H1 (cell line): ENCODE measurements around the gene ANKS1B. TPM values are rescaled to one million over a fixed set of nuclear protein-coding genes. Genes with fewer than 3 reads are reported as not detected.

Experiments used
- CTCF ChIA-PET: fragments of 300-600 bp; sonication (Branson Sonifier 250); formaldehyde crosslinking; loops from one replicate; lab custom pipeline; 2021; ENCODE audit not compliant: partially characterized antibody; lab: Charles Lee
- POLR2A ChIA-PET: fragments of 300-600 bp; sonication (Branson Sonifier 250); formaldehyde crosslinking; loops from one replicate; lab custom pipeline; 2021; ENCODE audit warnings: inconsistent platforms; ENCODE audit not compliant: partially characterized antibody; lab: Charles Lee
- DNase-seq, 2 experiments: peaks; one replicate each; pipeline versions ENCODE4 v3.0.0 to v3.0.0-alpha.2; 2010 to 2022; ENCODE audit warnings: low spot score in 2 of 2, low read depth in 1 of 2, mixed read lengths in 1 of 2
- FAIRE-seq: peaks from 2 replicates; lab custom pipeline; 2011; peaks lifted over from hg19 to GRCh38; lab: Jason Lieb, UNC
- H2AFZ ChIP-seq: 2 replicates; pipeline ENCODE4 v1.8.1; 2012; ENCODE audit warnings: low read length, inconsistent platforms
- H2AK5ac ChIP-seq: 2 replicates; pipeline ENCODE4 v1.6.1; 2013; ENCODE audit warnings: low read depth, low read length
- H2BK120ac ChIP-seq: replicated peaks from 2 replicates; pipeline ENCODE3; 2013; ENCODE audit warnings: low read depth, low read length, inconsistent platforms
- H2BK12ac ChIP-seq: 2 replicates; pipeline ENCODE4 v1.6.1; 2013; ENCODE audit warnings: low read depth, low read length
- H2BK15ac ChIP-seq: 2 replicates; pipeline ENCODE4 v1.6.1; 2013; ENCODE audit warnings: low read length
- H2BK20ac ChIP-seq: 2 replicates; pipeline ENCODE4 v1.6.1; 2013; ENCODE audit warnings: low read length
- H2BK5ac ChIP-seq: 2 replicates; pipeline ENCODE4 v1.6.1; 2013; ENCODE audit warnings: low read depth, low read length
- H3K14ac ChIP-seq: 2 replicates; pipeline ENCODE4 v1.6.1; 2013; ENCODE audit warnings: inconsistent platforms; ENCODE audit not compliant: insufficient read length
- H3K18ac ChIP-seq: 2 replicates; pipeline ENCODE4 v1.6.1; 2013; ENCODE audit warnings: low read length; ENCODE audit errors: extremely low read depth
- H3K23ac ChIP-seq: 2 replicates; pipeline ENCODE4 v1.6.1; 2013; ENCODE audit warnings: inconsistent platforms; ENCODE audit not compliant: insufficient read length
- H3K23me2 ChIP-seq: 2 replicates; pipeline ENCODE4 v1.6.1; 2013; ENCODE audit warnings: low read depth, low read length
- H3K27ac ChIP-seq: 2 replicates; pipeline ENCODE4 v1.6.1; 2011; ENCODE audit warnings: low read depth, low read length, inconsistent platforms
- H3K27me3 ChIP-seq, 4 experiments: replicated peaks in 1 of 4; 1 replicate in 1 of 4; 2 replicates in 3 of 4; pipeline versions ENCODE4 v1.6.1 to v1.8.1; 2011 to 2013; ENCODE audit warnings: low read length in 3 of 4, mild to moderate bottlenecking in 3 of 4, inconsistent platforms in 2 of 4, mixed read lengths in 2 of 4, moderate library complexity in 1 of 4; ENCODE audit not compliant: control insufficient read depth in 3 of 4, insufficient read depth in 3 of 4; ENCODE audit errors: extremely low read depth in 1 of 4
- H3K36me3 ChIP-seq, 4 experiments: 2 replicates each; pipeline versions ENCODE4 v1.6.1 to v1.8.1; 2011 to 2013; ENCODE audit warnings: mild to moderate bottlenecking in 4 of 4, low read length in 3 of 4, moderate library complexity in 2 of 4, control low read depth in 1 of 4, inconsistent platforms in 1 of 4; ENCODE audit not compliant: insufficient read depth in 4 of 4, control insufficient read depth in 2 of 4
- H3K4ac ChIP-seq: replicated peaks from 2 replicates; pipeline ENCODE3; 2013; ENCODE audit warnings: low read length, low read depth, mixed read lengths, inconsistent platforms; ENCODE audit not compliant: insufficient read length
- H3K4me1 ChIP-seq, 4 experiments: replicated peaks in 1 of 4; 1 replicate in 1 of 4; 2 replicates in 3 of 4; pipeline versions ENCODE4 v1.6.1 to v1.8.1; 2011 to 2013; ENCODE audit warnings: low read length in 3 of 4, inconsistent platforms in 2 of 4, mixed read lengths in 1 of 4; ENCODE audit not compliant: insufficient read depth in 4 of 4, control insufficient read depth in 3 of 4
- H3K4me2 ChIP-seq, 2 experiments: 2 replicates each; pipeline versions ENCODE4 v1.6.1 to v1.8.1; 2011 to 2013; ENCODE audit warnings: low read depth in 2 of 2, low read length in 2 of 2, control low read depth in 1 of 2, inconsistent platforms in 1 of 2, mild to moderate bottlenecking in 1 of 2; ENCODE audit not compliant: insufficient read depth in 1 of 2
- H3K4me3 ChIP-seq, 4 experiments: fragments of 200-600, 300-600 bp in 1 of 4; sonication (generic), shearing (Covaris generic), sonication (Bioruptor Twin) in 1 of 4; 2 replicates each; pipeline versions ENCODE4 v1.5.1 to v1.8.1; 2011 to 2016; ENCODE audit warnings: low read length in 4 of 4, low read depth in 3 of 4, control low read depth in 2 of 4, inconsistent platforms in 2 of 4, mild to moderate bottlenecking in 2 of 4, mixed read lengths in 1 of 4, moderate library complexity in 1 of 4; ENCODE audit not compliant: insufficient read depth in 2 of 4; ENCODE audit errors: extremely low read depth in 1 of 4
- H3K56ac ChIP-seq: replicated peaks from 2 replicates; pipeline ENCODE3; 2013; ENCODE audit warnings: low read depth, mild to moderate bottlenecking, mixed read lengths, low read length, inconsistent platforms; ENCODE audit not compliant: insufficient read length
- H3K79me1 ChIP-seq: 2 replicates; pipeline ENCODE4 v1.6.1; 2013; ENCODE audit warnings: low read depth, low read length, control low read depth
- H3K79me2 ChIP-seq, 2 experiments: 2 replicates each; pipeline versions ENCODE4 v1.6.1 to v1.8.1; 2012 to 2013; ENCODE audit warnings: low read length in 2 of 2, mild to moderate bottlenecking in 2 of 2, inconsistent platforms in 1 of 2; ENCODE audit not compliant: insufficient read depth in 2 of 2, control insufficient read depth in 1 of 2
- H3K9ac ChIP-seq, 4 experiments: replicated peaks in 1 of 4; 1 replicate in 1 of 4; 2 replicates in 3 of 4; pipeline versions ENCODE4 v1.6.1 to v1.8.1; 2011 to 2013; ENCODE audit warnings: low read depth in 3 of 4, low read length in 3 of 4, control low read depth in 2 of 4, mild to moderate bottlenecking in 2 of 4, moderate library complexity in 2 of 4, inconsistent platforms in 1 of 4; ENCODE audit errors: extremely low read depth in 1 of 4
- H3K9me3 ChIP-seq, 2 experiments: 2 replicates each; pipeline versions ENCODE4 v1.6.1 to v1.8.1; 2012 to 2013; ENCODE audit warnings: mild to moderate bottlenecking in 2 of 2, moderate library complexity in 2 of 2, control low read depth in 1 of 2, inconsistent platforms in 1 of 2, low read depth in 1 of 2, low read length in 1 of 2, mixed read lengths in 1 of 2; ENCODE audit not compliant: insufficient read depth in 2 of 2
- H4K20me1 ChIP-seq, 2 experiments: replicated peaks in 1 of 2; 2 replicates each; pipeline versions ENCODE3 to v1.8.1; 2011 to 2013; ENCODE audit warnings: inconsistent platforms in 2 of 2, low read length in 2 of 2, mild to moderate bottlenecking in 1 of 2; ENCODE audit not compliant: insufficient read depth in 2 of 2, control insufficient read depth in 1 of 2
- H4K5ac ChIP-seq: 2 replicates; pipeline ENCODE4 v1.6.1; 2013; ENCODE audit warnings: low read length, low read depth, mixed read lengths, inconsistent platforms; ENCODE audit not compliant: insufficient read length
- H4K8ac ChIP-seq: 2 replicates; pipeline ENCODE4 v1.8.0; 2013; ENCODE audit warnings: mild to moderate bottlenecking, moderate library complexity, low read length, inconsistent platforms; ENCODE audit not compliant: insufficient read depth; ENCODE audit errors: extremely low read depth
- H4K91ac ChIP-seq: replicated peaks from 2 replicates; pipeline ENCODE3; 2013; ENCODE audit warnings: low read length, mixed read lengths, inconsistent platforms; ENCODE audit not compliant: insufficient read length
- WGBS, 2 experiments: shearing (Covaris generic) in 1 of 2; methylation state at CpG; one replicate each; pipeline versions ENCODE4 v1.1.6 to v1.1.7; 2013 to 2015; ENCODE audit warnings: low lambda C conversion rate in 2 of 2, mixed read lengths in 2 of 2, inconsistent platforms in 1 of 2, low coverage in 1 of 2, missing lambda C conversion rate in 1 of 2; ENCODE audit not compliant: insufficient replicate concordance in 2 of 2, insufficient coverage in 1 of 2, insufficient read length in 1 of 2; ENCODE audit errors: extremely low coverage in 1 of 2, missing lambda C conversion rate in 1 of 2; 5-methylcytosine and 5-hydroxymethylcytosine counted together
- polyA plus RNA-seq, 7 experiments: library from polyadenylated mRNA; depleted of rRNA in 3 of 7; stranded (reverse) in 5 of 7; unstranded in 2 of 7; fragments of >200 nt in 5 of 7; fragments of 200-250 nt in 2 of 7; gene quantifications; 1 replicate in 5 of 7; 2 replicates in 1 of 7; 4 replicates in 1 of 7; pipeline versions ENCODE4 v1.2.1 to v1.2.3, GENCODE V29; 2011 to 2013; ENCODE audit warnings: missing spikeins in 2 of 7, mixed read lengths in 2 of 7
- total RNA-seq: library from RNA; stranded (reverse); fragmentation: NEBNext Ultra II Directional; extraction: Animal tissue kit (Norgen Biotek cat#: 25700); gene quantifications from 2 replicates; pipeline ENCODE4 v1.2.1, GENCODE V29; 2021

Gene ANKS1B
- total and polyA plus RNA-seq, 2 of the 8 experiments (the other 6 are each of a cell fraction or from before 2014, with no cell fraction given) = 2.7 to 6.1 TPM

DNA sequence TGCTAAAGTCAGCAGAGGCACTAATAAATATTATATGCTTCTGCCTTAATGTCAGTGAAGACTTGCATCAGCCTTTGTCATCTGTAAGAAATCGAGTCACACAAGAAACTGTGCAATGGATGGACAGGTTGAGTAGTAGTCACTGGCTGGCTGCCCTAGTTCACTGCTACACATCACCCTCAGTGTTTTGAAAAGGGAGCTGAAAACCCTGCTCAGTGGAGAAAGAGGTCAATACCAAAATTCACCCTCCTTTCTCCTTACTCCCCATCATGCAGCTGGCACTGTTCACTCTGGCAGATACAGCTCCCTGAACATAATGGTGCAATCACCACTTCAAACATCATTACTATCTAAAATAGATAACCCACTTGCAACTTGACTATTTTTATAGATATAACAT lies 6.6 kb downstream of the ANKS1B start:
- DNase-seq = no peak
- 92% methylated on average over 1 of the region's 1 CpG; no CpG with 5 or more reads in 1 of the 2 experiments for WGBS, 2 experiments
- no peak overlapping the region for H2BK15ac ChIP-seq

More for the DNA sequence above, 6.6 kb downstream of the ANKS1B start:
- Histone ChIP-seq H2BK120ac (no peak overlapping the region), H2AK5ac (no peak overlapping the region), H2BK12ac (0 out of 2 replicates have a peak overlapping the region, but pooled peaks have one; percentile 40), H3K14ac (no peak overlapping the region), H3K4me3 (no peak overlapping the region), H3K79me1 (no peaks in the 10 kb centered on the region), H4K91ac (no peak overlapping the region), H3K23me2 (no peaks in the 10 kb centered on the region), H3K9me3 (no peaks in the 10 kb centered on the region), H3K4ac (no peak overlapping the region), H2BK20ac (no peak overlapping the region), H4K5ac (no peak overlapping the region), H3K18ac (no peak overlapping the region), H4K8ac (no peak overlapping the region), H3K4me2 (no peak overlapping the region), H3K79me2 (no peaks in the 10 kb centered on the region), H3K56ac (no peak overlapping the region), H2AFZ (no peak overlapping the region), H3K4me1 (peaks cover 0 to 4% (median 0%) of the 10 kb centered on the region in 4 experiments; a peak in 1 of 7 replicates), H2BK5ac (no peak overlapping the region), H3K9ac (no peak overlapping the region), H3K27ac (no peak overlapping the region), H3K36me3 (no peaks in the 10 kb centered on the region), H3K27me3 (no peaks in the 10 kb centered on the region), H3K23ac (no peak overlapping the region), H4K20me1 (no peaks in the 10 kb centered on the region)
- CTCF ChIA-PET = interaction anchor here (1.4 kb wide), 1 partner anchor 209 kb away, joined by 3 read pairs; no protein-coding TSS in a partner anchor
- FAIRE-seq = no peak
- POLR2A ChIA-PET = no interaction called here
